Hindlimb muscle (tissue), 1 donor: ENCODE results near the gene SFT2D1. TPM values are rescaled to one million over a fixed set of nuclear protein-coding genes. Genes with fewer than 3 reads are reported as not detected.

Source experiments
- DNase-seq: peaks from one replicate; pipeline ENCODE4 v3.0.0-alpha.2; 2013
- polyA plus RNA-seq: library from polyadenylated mRNA; unstranded; fragments of 120-200 nt; gene quantifications from one replicate; pipeline ENCODE4 v1.2.1, GENCODE V29; 2013; ENCODE audit not compliant: insufficient read length

The SFT2D1 gene
- polyA plus RNA-seq, 1 donor, result 36.0 TPM

DNA sequence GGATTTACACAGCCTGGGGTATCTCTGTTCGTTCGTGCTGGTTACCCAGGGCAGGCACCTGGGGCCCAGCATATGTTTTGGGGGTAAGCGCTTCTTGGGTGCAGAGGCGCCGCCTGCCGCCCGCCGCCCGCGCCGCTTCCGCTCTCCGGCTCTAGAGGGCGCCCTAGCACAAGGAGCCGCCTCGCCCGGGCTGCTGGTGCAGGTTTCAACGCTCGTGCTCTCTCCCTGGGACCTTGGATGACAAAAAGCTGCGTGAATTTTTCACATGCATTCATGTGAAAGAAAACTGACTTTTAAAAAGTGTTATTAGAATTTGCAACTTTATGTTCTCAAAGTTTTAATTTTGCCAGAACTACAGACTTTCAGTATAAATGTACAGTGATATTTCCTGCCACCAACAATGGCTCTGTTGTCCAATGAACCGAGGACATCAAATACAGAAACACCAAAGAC, 66.6 kb downstream of the SFT2D1 start:
- peak; percentile 52 for DNase-seq

DNA sequence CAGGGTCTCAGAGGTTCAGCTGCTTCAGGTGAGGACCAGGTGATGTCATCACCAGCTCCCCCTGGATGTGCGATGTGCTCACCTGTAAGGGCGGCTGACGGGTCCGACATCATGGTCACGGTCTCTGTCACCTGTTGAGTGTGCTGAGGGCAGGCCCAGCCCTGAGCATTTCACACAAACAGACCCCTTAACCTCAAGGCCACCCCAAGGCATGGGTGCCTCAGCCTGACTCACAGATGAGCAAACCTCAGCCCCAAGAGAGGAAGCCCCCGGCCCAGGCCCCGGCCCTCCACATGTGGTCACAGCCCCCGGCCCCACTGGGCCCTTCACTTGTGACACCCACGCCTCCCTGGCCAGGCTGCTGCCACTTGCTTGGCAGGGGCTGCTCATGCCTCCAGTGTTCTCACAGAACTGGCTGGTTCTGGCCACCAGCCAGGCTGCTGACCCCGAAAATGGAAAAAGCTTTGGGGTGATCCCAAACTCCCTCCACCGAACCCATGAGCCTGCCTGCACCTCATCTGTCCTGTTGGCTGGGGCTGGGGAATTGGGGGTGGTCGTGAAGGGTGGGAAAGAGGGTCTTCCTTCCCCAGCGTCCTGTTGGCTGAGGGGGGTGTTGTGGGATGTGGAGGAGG, 67.5 kb downstream of the SFT2D1 start:
- no peak for DNase-seq

DNA sequence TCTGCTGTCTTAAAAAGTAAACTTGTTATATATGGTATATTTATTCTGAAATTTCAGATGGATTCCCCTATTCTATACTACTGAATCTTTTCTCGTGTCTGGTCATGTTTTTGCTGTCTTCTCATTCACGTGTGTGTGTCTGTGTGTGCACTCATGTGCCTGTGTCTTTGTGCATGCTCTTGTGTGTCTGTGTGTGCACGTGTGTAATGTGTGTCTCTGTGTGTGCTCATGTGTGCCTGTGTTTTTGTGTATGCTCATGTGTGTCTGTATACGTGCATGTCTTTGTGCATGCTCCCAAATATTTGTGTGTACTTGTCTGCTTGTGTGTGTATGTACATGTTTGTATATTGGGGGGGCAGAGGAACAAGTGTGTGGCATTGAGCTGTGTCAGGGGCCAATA, 68.2 kb downstream of the SFT2D1 start:
- DNase-seq, result no peak

DNA sequence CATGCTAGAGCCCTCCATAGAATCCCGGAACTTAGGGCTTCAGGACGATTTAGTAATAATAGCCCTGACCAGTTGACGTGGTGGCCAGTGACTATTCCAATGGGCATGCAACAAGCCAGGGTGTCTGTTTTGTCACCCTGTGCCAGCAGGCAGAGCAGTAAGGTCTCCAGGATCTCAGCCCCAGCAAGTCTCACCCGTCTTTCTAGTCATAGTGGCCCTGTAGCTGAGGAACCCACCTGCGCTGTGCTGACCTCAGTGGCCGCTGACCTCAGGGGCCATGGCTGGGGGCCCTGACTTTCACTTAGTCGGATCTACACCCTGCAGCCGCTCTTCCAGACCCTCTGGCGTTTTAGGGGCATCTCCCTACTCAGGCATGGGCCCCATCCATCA, 71.0 kb downstream of the SFT2D1 start:
- no peak for DNase-seq

DNA sequence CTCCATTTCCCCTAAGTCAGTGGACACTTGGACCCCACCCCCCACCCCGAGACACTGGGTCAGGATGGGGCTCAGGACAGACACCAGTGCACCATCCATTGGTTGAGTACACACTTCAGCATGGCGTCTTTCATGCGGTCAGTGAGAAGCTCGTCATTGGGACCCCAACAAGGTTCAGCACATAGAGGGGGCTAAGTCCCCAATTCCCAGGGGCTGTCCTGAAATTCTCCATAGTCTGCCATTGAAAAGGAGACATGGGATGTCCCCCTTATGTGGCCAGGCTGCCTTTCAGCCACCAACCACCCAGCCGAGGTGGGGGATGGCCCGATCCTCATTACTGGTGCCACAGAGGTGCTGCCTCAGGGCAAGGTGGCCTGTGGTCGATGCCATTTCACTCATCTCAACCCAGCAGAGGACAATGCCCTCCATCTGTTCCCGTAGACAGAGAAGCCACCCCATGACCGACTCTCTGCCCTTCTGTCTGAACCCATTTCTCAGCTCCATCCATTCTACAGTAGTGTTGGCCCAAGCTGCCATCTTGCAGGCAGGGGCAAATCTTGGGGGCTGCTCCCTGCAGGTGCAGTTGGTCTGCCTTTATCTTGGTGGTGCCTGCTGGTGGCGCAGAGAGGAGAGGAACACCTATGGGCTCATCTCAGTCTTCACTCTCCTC, 71.5 kb downstream of the SFT2D1 start:
- no peak for DNase-seq

Other genes starting within 250 kb of the SFT2D1 start
- gene TBXT, start 174.7 kb downstream of the SFT2D1 start, polyA plus RNA-seq, result not detected
- 1.4 TPM for gene PRR18, start 34.2 kb downstream of the SFT2D1 start, polyA plus RNA-seq
- gene MPC1, start 40.4 kb upstream of the SFT2D1 start, polyA plus RNA-seq, result 73.8 TPM
- 0.46 TPM for gene RAMACL, start 244.1 kb upstream of the SFT2D1 start, polyA plus RNA-seq